GM23248 (cell line): Measurements from ENCODE around the gene DGKB. TPM values are rescaled to one million over a fixed set of nuclear protein-coding genes. Genes with fewer than 3 reads are reported as not detected.

Experiments used
- DNase-seq: peaks from one replicate; pipeline ENCODE4 v3.0.0-alpha.2; 2015
- H2AFZ ChIP-seq: fragments of 200-600 bp; sonication (generic); 2 replicates; pipeline ENCODE4 v1.6.1; 2016; ENCODE audit warnings: antibody characterized with exemption
- H3F3A ChIP-seq: fragments of 200-600 bp; sonication (generic); 2 replicates; pipeline ENCODE4 v1.6.1; 2016; ENCODE audit warnings: mild to moderate bottlenecking, antibody characterized with exemption, mixed run types; ENCODE audit not compliant: insufficient read depth
- H3K27ac ChIP-seq: fragments of 200-600 bp; sonication (generic); 2 replicates; pipeline ENCODE4 v1.5.1; 2016; ENCODE audit warnings: mild to moderate bottlenecking
- H3K27me3 ChIP-seq: fragments of 200-600 bp; sonication (generic); replicated peaks from 2 replicates; pipeline ENCODE4 v1.6.1; 2016; ENCODE audit warnings: mild to moderate bottlenecking; ENCODE audit not compliant: insufficient read depth
- H3K36me3 ChIP-seq: fragments of 200-600 bp; sonication (generic); 2 replicates; pipeline ENCODE4 v1.6.1; 2016; ENCODE audit warnings: low read depth, mild to moderate bottlenecking
- H3K4me1 ChIP-seq: fragments of 200-600 bp; sonication (generic); 2 replicates; pipeline ENCODE4 v1.6.1; 2016; ENCODE audit warnings: mild to moderate bottlenecking; ENCODE audit not compliant: insufficient read depth
- H3K4me2 ChIP-seq: fragments of 200-600 bp; sonication (generic); one replicate; pipeline ENCODE4 v1.6.1; 2016; ENCODE audit warnings: mild to moderate bottlenecking; ENCODE audit not compliant: unreplicated experiment
- H3K4me3 ChIP-seq: fragments of 200-600 bp; sonication (generic); 2 replicates; pipeline ENCODE4 v1.5.1; 2016; ENCODE audit warnings: mild to moderate bottlenecking
- H3K79me2 ChIP-seq: fragments of 200-600 bp; sonication (generic); 2 replicates; pipeline ENCODE4 v1.6.1; 2016; ENCODE audit warnings: mild to moderate bottlenecking; ENCODE audit not compliant: insufficient read depth
- H3K9ac ChIP-seq: fragments of 200-600 bp; sonication (generic); 2 replicates; pipeline ENCODE4 v1.6.1; 2016; ENCODE audit warnings: mild to moderate bottlenecking
- H3K9me2 ChIP-seq: fragments of 200-600 bp; sonication (generic); 2 replicates; pipeline ENCODE4 v1.6.1; 2016; ENCODE audit warnings: mixed run types, mild to moderate bottlenecking, moderate library complexity; ENCODE audit not compliant: insufficient read depth
- H3K9me3 ChIP-seq: fragments of 200-600 bp; sonication (generic); one replicate; pipeline ENCODE4 v1.6.1; 2017; ENCODE audit warnings: low read depth
- H4K20me1 ChIP-seq: fragments of 200-600 bp; sonication (generic); 2 replicates; pipeline ENCODE4 v1.6.0; 2016; ENCODE audit not compliant: insufficient read depth
- EZH2 ChIP-seq: fragments of 200-600 bp; sonication (generic); IDR thresholded peaks from 2 replicates; pipeline ENCODE4 v1.6.1; 2018; ENCODE audit warnings: antibody characterized with exemption, mild to moderate bottlenecking; ENCODE audit not compliant: insufficient read depth, poor library complexity, severe bottlenecking
- EZH2phosphoT487 ChIP-seq: fragments of 200-600 bp; sonication (generic); IDR thresholded peaks from 2 replicates; pipeline ENCODE4 v1.6.1; 2018; ENCODE audit warnings: antibody characterized with exemption, moderate library complexity, mild to moderate bottlenecking, low read depth; ENCODE audit not compliant: insufficient read depth
- WGBS, 2 experiments: methylation state at CpG; one replicate each; pipeline ENCODE4 v1.1.6; 2015 to 2017; ENCODE audit warnings: low lambda C conversion rate in 2 of 2, low coverage in 1 of 2; ENCODE audit errors: missing lambda C conversion rate in 2 of 2; 5-methylcytosine and 5-hydroxymethylcytosine counted together
- in situ Hi-C: fragments of 300-500 bp; cut with MboI; formaldehyde crosslinking; loops from 2 replicates; pipeline ENCODE4 v1.15.0; 2020
- polyA plus RNA-seq: library from polyadenylated mRNA; unstranded; fragments of >200 nt; fragmentation: Nextera tagmentation; extraction: Ambion mirVana; gene quantifications from 2 replicates; pipeline ENCODE4 v1.2.1, GENCODE V29; 2016
- total RNA-seq: library from RNA; depleted of rRNA; stranded (reverse); fragments of >200 nt; shearing (Covaris generic); gene quantifications from 2 replicates; pipeline ENCODE4 v1.2.3, GENCODE V29; 2014

The DGKB gene
- total and polyA plus RNA-seq, 2 experiments from 2014 or later = 0.65 to 1.7 TPM

GRCh38 chr7:14936554-14936953 is 34.0 kb upstream of the DGKB start:
- TF ChIP-seq EZH2phosphoT487 = no peak
- TF ChIP-seq EZH2 = no peak
- no peaks in the 10 kb centered on the region for H3K9me2 ChIP-seq
- no peak overlapping the region for H3K9ac ChIP-seq
- H3F3A ChIP-seq = no peaks in the 10 kb centered on the region
- peak overlapping the region; percentile 27; the same call in 1 of the 2 replicates for H2AFZ ChIP-seq
- no peaks in the 10 kb centered on the region for H3K9me3 ChIP-seq
- no peaks in the 10 kb centered on the region for H4K20me1 ChIP-seq
- H3K4me3 ChIP-seq = no peak overlapping the region
- no peaks in the 10 kb centered on the region for H3K79me2 ChIP-seq
- peak; percentile 71 for DNase-seq
- H3K4me1 ChIP-seq = no peaks in the 10 kb centered on the region
- no peak overlapping the region for H3K4me2 ChIP-seq
- H3K36me3 ChIP-seq = no peaks in the 10 kb centered on the region
- in situ Hi-C loops = no loop called here
- WGBS, 2 experiments = 5 to 7% methylated on average over 5 of the region's 5 CpGs
- H3K27me3 ChIP-seq = no peaks in the 10 kb centered on the region
- no peak overlapping the region for H3K27ac ChIP-seq

- in situ Hi-C loops = no loop called here
Measured at GRCh38 chr7:14934839-14935238, 32.3 kb upstream of the DGKB start.

GRCh38 chr7:14931511-14932215 is 29.1 kb upstream of the DGKB start:
- no peak for DNase-seq
- no peaks in the 10 kb centered on the region for H3K27me3 ChIP-seq
- no peak overlapping the region for H3K4me3 ChIP-seq
- 60 to 65% methylated on average over 4 of the region's 4 CpGs for WGBS, 2 experiments
- H3K4me2 ChIP-seq = no peak overlapping the region
- no peak overlapping the region for H3K27ac ChIP-seq
- H3K9ac ChIP-seq = no peak overlapping the region
- H3K9me2 ChIP-seq = no peaks in the 10 kb centered on the region
- in situ Hi-C loops = no loop called here
- no peaks in the 10 kb centered on the region for H3K9me3 ChIP-seq
- no peaks in the 10 kb centered on the region for H4K20me1 ChIP-seq
- no peaks in the 10 kb centered on the region for H3K4me1 ChIP-seq
- H3F3A ChIP-seq = no peaks in the 10 kb centered on the region
- no peak overlapping the region for H2AFZ ChIP-seq
- no peaks in the 10 kb centered on the region for H3K36me3 ChIP-seq
- no peak for TF ChIP-seq EZH2
- no peak for TF ChIP-seq EZH2phosphoT487
- no peaks in the 10 kb centered on the region for H3K79me2 ChIP-seq

More at GRCh38 chr7:14934839-14935238, 32.3 kb upstream of the DGKB start:
- no peaks in the 10 kb centered on the region for H3F3A ChIP-seq
- H3K36me3 ChIP-seq = no peaks in the 10 kb centered on the region
- 59 to 72% methylated on average over 3 of the region's 3 CpGs for WGBS, 2 experiments
- no peak for TF ChIP-seq EZH2phosphoT487
- no peak for TF ChIP-seq EZH2
- H2AFZ ChIP-seq = no peak overlapping the region
- no peaks in the 10 kb centered on the region for H3K4me1 ChIP-seq
- no peaks in the 10 kb centered on the region for H3K27me3 ChIP-seq
- no peaks in the 10 kb centered on the region for H4K20me1 ChIP-seq
- no peak overlapping the region for H3K4me2 ChIP-seq
- no peaks in the 10 kb centered on the region for H3K79me2 ChIP-seq
- H3K27ac ChIP-seq = no peak overlapping the region
- H3K9me2 ChIP-seq = no peaks in the 10 kb centered on the region
- H3K9ac ChIP-seq = no peak overlapping the region
- no peaks in the 10 kb centered on the region for H3K9me3 ChIP-seq
- DNase-seq = no peak
- no peak overlapping the region for H3K4me3 ChIP-seq

- 23 to 35% methylated on average over 1 of the region's 1 CpG for WGBS, 2 experiments
- H3K4me2 ChIP-seq = peak overlapping the region; percentile 37
- in situ Hi-C loops = no loop called here
- H3K4me1 ChIP-seq = peaks cover 6% of the 10 kb centered on the region; the same call in 1 of the 2 replicates
- H3K9me2 ChIP-seq = no peaks in the 10 kb centered on the region
- no peaks in the 10 kb centered on the region for H3K27me3 ChIP-seq
- H3K36me3 ChIP-seq = no peaks in the 10 kb centered on the region
- H3K9me3 ChIP-seq = no peaks in the 10 kb centered on the region
- peak; percentile 59 for DNase-seq
- H3F3A ChIP-seq = no peaks in the 10 kb centered on the region
- H2AFZ ChIP-seq = peak overlapping the region; percentile 35; the same call in 1 of the 2 replicates
- no peak overlapping the region for H3K27ac ChIP-seq
- no peaks in the 10 kb centered on the region for H3K79me2 ChIP-seq
- H3K9ac ChIP-seq = no peak overlapping the region
- no peaks in the 10 kb centered on the region for H4K20me1 ChIP-seq
- H3K4me3 ChIP-seq = peak overlapping the region; percentile 40; the same call in 1 of the 2 replicates
- TF ChIP-seq EZH2 = no peak
- no peak for TF ChIP-seq EZH2phosphoT487
Measured at GRCh38 chr7:14924398-14924797, 21.8 kb upstream of the DGKB start.
